Stimulated activated CD8-positive, alpha-beta memory T cell treated with anti-CD3 and anti-CD28 coated beads, Interleukin-7, amount 100 ng/mL, for 4 hours (primary cell): ENCODE results near the gene NDRG3.
"Not testable (repeated sequence)": the region's sequence is repeated elsewhere in the genome, so short reads cannot be mapped to it uniquely, and the experiment has no call there.

Experiments used
- DNase-seq, 2 donors: peaks; one replicate each; pipeline ENCODE4 v3.0.0-alpha.2; 2020; ENCODE audit warnings: low read depth in 2 of 2

The NDRG3 gene

GRCh38 chr20:36688630-36689029, 57.3 kb downstream of the NDRG3 start:
- no peak for DNase-seq

GRCh38 chr20:36687850-36688249, 58.0 kb downstream of the NDRG3 start:
- DNase-seq = no peak

GRCh38 chr20:36686944-36687343, 58.9 kb downstream of the NDRG3 start:
- DNase-seq = no peak

GRCh38 chr20:36686504-36686903, 59.4 kb downstream of the NDRG3 start:
- DNase-seq = no peak

- no peak for DNase-seq
Observed at GRCh38 chr20:36684747-36685146, 61.1 kb downstream of the NDRG3 start.

GRCh38 chr20:36682311-36682710, 63.6 kb downstream of the NDRG3 start:
- DNase-seq = no peak

- DNase-seq = no peak
Observed at GRCh38 chr20:36677422-36677771, 68.5 kb downstream of the NDRG3 start.

- no peak for DNase-seq
Observed at GRCh38 chr20:36676701-36677421, 69.0 kb downstream of the NDRG3 start.

- not testable (repeated sequence) for DNase-seq
Observed at GRCh38 chr20:36675545-36675944, 70.3 kb downstream of the NDRG3 start.

GRCh38 chr20:36672991-36673390, 72.9 kb downstream of the NDRG3 start:
- no peak for DNase-seq

- no peak for DNase-seq
Observed at GRCh38 chr20:36670665-36671357, 75.1 kb downstream of the NDRG3 start.

GRCh38 chr20:36666181-36666740, 79.6 kb downstream of the NDRG3 start:
- DNase-seq = no peak

GRCh38 chr20:36663031-36663430, 82.9 kb downstream of the NDRG3 start:
- DNase-seq = no peak

- DNase-seq = no peak
Observed at GRCh38 chr20:36658300-36658699, 87.6 kb downstream of the NDRG3 start.

GRCh38 chr20:36656733-36657132, 89.2 kb downstream of the NDRG3 start:
- no peak for DNase-seq

- no peak for DNase-seq
Observed at GRCh38 chr20:36655004-36655403, 90.9 kb downstream of the NDRG3 start.

- no peak for DNase-seq
Observed at GRCh38 chr20:36654506-36654905, 91.4 kb downstream of the NDRG3 start.

GRCh38 chr20:36653456-36653855, 92.4 kb downstream of the NDRG3 start:
- DNase-seq = no peak

GRCh38 chr20:36647196-36648121, 98.4 kb downstream of the NDRG3 start:
- DNase-seq = no peak

GRCh38 chr20:36646678-36647077, 99.2 kb downstream of the NDRG3 start:
- DNase-seq = no peak

GRCh38 chr20:36645998-36646397, 99.9 kb downstream of the NDRG3 start, which contains the start of gene SLA2:
Gene SLA2 (minus strand): TSS chr20:36646196. CDS start chr20:36641335, 4,861 bp downstream.
- DNase-seq = peak; percentile 41 to 59

GRCh38 chr20:36645353-36645752, 100.5 kb downstream of the NDRG3 start:
- no peak for DNase-seq
